HG03565 (cell line): Measurements from ENCODE around the gene NYAP1.
"Not testable (repeated sequence)": the region's sequence is repeated elsewhere in the genome, so short reads cannot be mapped to it uniquely, and the experiment has no call there.

Experiments
- ATAC-seq: cut with Tn5 transposase; IDR thresholded peaks from one replicate; pipeline ENCODE4 v1.9.1; 2021; ENCODE audit warnings: mild to moderate bottlenecking, moderate library complexity; ENCODE audit not compliant: unreplicated experiment

The NYAP1 gene

DNA sequence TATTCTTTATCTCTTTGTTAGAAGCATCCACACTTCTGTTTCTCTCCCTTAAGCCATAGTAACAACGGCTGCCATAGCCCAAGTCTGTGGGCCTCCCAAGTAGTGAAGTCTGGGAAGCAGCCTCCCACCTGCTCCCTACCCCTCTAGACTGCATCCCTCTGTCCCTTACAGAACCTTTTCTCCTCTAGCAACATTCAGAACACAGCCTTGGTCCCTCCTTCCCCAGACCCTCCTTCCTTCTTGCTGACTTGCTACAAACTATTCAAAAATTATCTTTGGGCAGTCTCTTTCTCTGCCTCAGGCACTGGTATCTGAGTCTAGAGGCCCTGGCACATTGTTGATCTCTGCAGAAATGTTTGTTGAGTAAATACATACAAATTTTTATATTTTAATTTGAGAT is 2.3 kb upstream of the NYAP1 start:
- no peak for ATAC-seq

DNA sequence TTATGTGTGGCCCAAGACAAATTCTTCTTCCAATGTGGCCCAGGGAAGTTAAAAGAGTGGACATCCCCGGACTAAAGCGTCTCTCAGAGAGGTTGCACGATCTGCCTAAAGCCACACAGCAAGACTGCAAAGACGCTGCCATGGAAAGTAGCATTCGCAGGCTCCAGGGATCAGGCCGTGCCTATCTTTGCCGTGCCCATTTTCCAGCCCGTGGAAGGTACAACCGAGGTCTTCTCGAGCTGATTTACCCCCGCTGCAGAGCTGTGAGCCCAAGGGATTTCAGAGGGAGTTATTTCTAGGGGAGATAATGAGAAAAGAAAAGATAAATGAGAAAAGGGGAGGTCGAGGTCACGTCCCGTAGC is 1.0 kb upstream of the NYAP1 start:
- no peak for ATAC-seq

DNA sequence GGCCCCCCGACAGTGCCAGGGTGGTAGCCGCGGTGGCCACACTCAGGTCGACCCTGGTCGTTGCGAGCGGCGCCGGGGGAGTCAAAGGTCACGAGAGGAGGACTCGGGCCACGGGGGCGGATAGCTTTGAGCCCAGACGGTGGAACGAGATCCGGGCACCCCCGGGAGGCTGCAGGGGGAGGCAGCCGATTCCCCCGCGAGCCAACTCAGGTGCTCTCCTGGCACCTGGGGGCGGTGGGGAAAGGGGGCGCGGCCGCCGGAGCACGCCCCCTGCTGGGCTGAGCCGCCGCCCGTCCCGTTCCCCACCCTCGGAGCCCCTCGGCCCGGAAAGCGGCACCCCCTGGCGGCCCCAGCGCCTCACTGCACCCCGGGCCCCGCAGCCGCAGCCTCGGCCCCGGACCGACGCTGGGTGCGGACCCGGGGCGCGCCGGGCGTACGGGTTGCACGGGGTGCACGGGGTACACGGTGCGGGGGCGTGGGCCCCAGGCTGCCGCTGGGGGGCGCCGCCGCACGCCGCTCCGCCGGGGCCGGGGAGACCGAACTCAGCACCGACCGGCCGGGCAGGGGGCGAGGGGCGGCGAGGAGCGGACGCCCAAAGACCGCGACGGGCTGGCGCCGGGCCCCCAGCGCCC is 521 bp upstream of the NYAP1 start:
- peak; percentile 68 for ATAC-seq

DNA sequence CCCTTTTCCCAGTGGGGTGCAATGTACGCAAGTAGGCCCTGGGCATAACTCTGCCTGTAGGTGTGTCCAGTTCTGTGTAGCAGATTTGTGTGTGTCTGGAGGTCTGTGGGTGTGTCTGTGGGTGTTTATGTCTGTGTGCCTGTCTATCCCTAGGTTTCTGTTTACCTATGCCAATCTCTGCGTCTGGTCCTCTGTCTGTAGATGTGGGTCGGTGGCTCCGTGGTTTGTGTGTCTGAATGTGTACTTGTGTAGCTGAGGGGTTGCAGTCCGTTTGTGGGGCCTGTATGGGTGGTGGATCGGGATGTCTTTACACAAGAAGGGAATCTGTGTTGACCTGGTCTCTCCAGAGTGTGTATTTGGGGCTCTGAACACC is 932 bp downstream of the NYAP1 start:
- ATAC-seq, result no peak

DNA sequence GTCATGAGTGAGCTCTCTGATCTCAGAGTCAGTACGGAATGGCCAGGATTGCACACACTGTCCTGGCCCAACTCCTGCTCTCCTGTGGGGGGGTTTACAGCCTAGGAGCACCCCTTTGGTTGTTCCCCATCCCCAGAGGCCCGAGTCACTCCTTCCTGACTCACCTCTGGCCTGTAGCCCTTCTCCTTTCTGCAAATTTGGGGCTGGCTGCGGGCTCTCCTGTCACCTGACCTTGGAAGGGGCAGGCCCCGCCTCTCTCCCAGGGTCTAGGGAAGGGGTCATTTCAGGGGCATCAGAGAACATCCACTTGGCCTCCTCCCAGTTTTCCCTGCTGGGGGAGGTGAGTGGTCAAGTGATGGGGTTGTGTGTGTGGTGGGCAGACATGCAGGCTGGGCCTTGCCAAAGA is 1.7 kb downstream of the NYAP1 start:
- no peak for ATAC-seq

DNA sequence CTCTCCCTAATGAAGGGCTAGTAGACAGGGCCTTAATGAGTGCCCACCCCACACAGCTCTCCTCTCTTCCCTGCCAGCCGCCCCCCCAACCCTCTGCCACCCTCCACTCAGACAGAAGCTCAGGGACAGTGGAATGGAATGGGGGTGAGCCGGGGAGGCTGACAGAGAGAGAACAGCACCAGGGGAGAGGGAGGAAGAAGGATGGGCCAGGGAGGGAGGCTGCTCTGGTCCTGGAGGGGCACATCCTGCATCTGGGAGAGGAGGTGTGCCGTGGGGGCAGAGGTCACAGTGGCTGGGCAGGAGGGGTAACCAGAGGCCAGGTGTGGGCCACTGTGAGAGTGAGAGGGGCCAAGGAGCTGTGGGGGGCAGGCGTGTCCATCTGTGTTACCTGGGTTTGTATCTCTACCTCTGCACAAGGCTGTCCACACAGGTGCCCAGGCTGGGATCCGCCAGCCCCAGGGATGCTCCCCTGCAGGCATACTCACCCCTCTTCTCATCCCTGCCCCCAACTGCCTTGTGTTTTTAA is 2.4 kb downstream of the NYAP1 start:
- no peak for ATAC-seq

DNA sequence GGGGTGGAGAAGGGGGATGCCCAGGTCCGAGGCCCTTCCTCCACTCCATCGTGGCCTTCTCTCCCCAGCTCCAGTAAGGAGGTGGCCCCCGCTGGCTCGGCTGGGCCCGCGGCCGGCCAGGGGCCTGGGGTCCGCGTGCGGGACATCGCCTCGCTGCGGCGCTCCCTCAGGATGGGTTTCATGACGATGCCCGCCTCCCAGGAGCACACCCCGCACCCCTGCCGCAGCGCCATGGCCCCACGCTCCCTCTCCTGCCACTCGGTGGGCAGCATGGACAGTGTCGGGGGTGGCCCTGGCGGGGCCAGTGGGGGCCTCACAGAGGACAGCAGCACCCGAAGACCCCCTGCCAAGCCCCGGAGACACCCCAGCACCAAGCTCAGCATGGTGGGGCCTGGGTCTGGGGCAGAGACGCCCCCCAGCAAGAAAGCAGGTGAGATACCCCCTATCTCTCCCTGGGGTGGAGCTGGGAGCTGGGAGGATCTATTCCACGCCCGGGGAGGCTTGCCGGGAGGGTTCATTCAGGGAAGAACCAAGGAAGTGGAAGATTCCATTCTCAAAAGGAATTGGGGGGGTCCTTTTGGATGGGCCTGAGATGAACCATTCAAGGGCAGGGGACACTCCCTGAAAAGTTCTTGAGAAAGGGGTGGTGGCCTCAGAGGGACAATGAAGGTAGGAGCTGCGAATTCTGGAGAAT is 3.2 kb downstream of the NYAP1 start:
- no peak for ATAC-seq

DNA sequence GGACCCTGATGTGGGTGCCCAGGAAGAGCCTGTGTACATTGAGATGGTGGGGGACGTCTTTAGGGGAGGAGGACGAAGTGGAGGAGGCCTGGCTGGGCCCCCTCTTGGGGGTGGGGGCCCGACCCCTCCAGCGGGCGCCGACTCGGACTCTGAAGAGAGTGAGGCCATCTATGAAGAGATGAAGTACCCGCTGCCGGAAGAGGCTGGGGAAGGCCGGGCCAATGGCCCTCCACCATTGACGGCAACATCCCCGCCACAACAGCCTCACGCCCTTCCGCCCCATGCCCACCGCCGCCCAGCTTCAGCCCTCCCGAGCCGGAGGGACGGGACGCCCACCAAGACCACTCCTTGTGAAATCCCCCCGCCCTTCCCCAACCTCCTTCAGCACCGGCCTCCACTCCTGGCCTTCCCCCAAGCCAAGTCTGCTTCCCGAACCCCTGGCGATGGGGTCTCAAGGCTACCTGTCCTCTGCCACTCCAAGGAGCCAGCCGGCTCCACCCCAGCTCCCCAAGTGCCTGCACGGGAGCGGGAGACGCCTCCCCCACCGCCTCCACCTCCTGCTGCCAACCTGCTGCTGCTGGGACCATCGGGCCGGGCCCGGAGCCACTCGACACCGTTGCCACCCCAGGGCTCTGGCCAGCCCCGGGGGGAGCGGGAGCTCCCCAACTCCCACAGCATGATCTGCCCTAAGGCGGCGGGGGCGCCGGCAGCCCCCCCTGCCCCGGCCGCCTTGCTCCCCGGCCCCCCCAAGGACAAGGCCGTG is 4.8 kb downstream of the NYAP1 start:
- no peak for ATAC-seq

DNA sequence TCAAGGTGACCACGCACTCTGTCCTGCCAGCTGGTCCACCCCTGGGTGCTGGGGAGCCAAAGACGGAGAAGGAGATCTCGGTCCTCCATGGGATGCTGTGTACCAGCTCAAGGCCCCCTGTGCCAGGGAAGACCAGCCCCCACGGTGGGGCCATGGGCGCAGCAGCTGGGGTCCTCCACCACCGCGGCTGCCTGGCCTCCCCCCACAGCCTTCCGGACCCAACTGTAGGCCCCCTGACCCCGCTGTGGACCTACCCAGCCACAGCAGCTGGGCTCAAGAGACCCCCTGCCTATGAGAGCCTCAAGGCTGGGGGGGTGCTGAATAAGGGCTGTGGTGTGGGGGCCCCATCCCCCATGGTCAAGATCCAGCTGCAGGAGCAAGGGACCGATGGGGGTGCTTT is 5.4 kb downstream of the NYAP1 start:
- no peak for ATAC-seq

DNA sequence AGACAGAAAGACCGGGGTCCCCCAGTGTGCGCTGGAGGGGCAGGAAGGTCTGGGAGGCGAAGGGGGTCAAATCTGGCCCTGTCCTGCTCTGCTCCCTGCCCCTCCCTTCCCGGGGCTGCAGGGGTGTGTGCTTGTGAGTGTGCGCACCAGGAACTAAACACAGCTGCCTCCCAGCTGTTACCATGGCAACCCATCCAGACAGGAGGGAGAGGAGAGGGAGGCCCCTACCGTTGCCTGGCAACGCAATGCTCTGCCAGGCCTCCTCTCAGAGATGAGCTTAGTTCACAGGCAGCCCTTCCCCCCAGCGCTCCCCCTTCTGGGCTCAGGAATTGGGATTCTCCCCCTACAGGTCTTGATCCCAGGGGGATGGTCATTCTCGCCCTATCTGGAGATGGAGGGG is 6.1 kb downstream of the NYAP1 start:
- no peak for ATAC-seq

DNA sequence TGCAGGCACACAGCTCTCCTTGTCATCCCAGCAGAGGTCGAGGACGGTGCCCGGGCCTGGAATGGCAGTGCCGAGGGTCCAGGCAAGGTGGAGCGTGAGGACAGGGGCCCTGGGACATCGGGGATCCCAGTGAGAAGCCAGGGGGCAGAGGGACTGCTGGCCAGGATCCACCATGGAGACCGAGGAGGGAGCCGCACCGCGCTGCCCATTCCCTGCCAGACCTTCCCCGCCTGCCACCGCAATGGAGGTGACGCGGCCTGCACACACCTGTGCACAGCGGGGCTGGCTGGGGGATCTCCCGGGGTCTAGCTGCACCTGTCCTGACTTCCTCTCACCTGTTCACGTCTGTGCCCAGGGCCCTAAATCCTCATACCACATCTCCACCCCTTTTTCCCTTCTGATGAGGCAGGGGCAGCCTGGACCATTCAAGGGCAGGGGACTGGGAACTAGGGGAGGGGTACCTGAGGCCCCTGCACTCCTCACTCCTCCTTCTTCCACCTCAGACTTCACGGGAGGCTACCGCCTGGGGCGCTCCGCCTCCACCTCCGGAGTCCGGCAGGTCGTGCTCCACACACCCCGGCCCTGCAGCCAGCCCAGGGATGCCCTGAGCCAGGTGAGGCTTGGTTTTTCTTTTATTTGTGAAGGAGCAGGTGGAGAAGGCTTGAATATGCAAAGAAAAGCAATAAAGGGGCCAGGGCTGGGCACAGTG is 6.9 kb downstream of the NYAP1 start:
- no peak for ATAC-seq

DNA sequence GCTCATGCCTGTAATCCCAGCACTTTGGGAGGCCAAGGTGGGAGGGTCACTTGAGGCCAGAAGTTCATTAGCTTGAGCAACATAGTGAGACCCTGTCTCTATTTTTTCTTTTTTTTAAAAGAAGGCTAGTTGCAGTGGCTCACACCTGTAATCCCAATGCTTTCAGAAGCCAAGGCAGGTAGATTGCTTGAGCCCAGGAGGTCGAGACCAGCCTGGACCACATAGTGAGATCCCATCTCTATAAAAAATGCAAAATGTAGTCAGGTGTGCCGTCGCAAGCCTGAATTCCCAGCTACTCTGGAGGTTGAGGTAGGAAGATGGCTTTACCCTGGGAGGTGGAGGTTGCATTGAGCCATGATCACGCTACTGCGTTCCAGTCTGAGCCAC is 7.5 kb downstream of the NYAP1 start:
- no peak for ATAC-seq

DNA sequence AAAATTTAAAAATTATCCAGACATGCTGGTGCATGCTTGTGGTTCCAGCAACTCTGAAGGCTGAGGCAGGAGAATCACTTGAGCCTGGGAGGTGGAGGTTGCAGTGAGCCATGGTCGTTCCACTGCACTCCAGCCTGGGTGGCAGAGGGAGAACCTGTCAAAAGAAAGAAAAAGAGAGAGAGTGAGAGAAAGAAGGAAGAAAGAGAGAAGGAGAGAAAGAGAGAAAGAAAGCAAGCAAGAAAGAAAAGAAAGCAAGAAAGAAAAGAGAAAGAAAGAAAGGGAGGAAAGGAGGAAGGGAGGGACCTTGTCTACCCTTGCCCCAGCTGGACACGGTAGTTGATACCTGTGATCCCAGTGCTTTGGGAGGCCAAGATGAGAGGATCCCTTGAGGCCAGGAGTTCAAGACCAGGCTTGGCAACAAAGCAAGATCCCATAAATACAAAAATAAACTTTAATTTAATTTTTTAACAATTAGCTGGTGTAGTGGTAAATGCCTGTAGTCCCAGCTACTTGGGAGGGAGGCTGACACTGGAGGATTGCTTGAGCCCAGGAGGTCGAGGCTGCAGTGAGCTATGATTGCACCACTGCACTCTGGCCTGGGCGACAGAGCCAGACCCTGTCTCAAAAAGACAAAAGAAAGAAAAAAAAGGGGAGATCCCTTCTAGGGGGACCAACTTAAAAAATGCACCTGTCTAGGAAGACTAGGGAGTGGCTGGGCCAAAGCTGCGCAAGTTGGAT is 9.2 kb downstream of the NYAP1 start:
- ATAC-seq, result no peak

DNA sequence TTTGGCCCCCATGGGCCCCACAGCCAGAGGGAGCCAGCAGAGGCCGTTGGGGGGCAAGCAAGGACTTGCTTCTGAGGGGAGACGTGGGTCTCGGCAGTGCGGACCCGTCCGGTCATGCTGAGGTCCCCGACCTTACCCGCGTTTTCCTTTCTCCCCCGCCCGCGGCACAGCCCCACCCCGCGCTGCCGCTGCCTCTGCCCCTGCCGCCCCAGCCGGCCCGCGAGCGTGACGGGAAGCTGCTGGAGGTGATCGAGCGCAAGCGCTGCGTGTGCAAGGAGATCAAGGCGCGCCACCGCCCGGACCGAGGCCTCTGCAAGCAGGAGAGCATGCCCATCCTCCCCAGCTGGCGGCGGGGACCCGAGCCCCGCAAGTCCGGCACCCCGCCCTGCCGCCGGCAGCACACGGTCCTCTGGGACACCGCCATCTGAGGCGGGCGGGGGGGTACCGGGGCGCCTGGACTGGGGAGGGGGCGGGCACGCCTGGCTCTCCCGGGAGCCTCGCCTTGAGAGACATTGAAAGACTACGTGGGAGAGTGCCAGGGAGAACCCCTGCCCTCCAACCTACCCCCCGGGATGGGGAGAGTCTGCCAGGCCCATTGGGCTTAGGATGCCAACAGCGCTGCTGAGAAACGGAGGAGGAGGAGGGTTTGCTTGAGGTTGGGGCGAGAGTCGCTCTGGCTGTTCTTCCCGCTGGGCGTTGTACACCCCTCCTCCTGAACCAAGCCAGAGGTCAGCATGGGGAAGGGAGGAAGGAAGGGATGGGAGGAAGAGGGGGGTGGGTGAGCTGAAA is 9.9 kb downstream of the NYAP1 start:
- no peak for ATAC-seq

DNA sequence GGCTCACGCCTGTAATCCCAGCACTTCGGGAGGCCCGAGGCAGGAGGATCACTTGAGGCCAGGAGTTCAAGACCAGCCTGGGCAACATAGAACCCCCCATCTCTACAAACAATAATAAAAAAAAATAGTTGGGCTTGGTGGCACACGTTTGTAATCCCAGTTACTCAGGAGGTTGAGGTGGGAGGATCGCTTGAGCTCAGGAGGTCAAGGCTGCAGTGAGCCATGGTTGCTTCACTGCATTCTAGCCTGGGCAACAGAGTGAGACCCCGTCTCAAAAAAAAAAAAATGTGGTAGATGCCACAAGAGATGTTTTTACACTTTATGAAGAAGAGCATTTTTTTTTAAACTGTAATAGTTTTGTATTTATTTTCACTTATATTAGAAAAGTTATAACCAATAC is 12.8 kb downstream of the NYAP1 start:
- ATAC-seq, result no peak

DNA sequence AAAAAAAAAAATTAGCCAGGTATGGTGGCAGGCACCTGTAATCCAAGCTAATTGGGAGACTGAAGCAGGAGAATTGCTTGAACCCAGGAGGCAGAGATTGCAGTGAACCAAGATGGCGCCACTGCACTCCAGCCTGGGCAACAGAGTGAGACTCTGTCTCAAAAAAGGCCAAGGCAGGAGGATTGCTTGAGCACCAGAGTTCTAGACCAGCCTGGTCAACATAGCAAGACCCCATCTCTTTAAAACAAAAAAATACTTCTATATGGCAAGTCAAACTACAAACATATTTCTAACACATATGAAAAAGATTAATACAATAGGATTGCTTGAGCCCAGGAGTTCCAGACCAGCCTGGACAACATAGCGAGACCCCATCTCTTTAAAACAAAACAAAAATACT is 17.0 kb downstream of the NYAP1 start:
- not testable (repeated sequence) for ATAC-seq

DNA sequence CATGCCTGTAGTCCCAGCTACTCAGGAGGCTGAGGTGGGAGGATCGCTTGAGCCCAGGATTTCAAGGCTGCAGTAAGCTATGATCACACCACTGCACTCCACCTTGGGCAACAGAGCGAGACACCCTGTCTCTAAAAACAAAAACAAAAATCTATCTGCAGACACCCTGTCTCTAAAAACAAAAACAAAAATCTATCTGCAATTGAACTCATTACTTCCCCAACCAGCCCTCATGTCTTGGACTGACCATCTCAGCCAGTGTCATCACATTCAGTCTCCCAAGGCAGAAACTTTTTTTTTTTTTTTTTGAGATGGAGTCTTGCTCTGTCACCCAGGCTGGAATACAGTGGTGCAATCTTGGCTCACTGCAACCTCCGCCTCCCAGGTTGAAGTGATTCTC is 20.3 kb downstream of the NYAP1 start:
- not testable (repeated sequence) for ATAC-seq

DNA sequence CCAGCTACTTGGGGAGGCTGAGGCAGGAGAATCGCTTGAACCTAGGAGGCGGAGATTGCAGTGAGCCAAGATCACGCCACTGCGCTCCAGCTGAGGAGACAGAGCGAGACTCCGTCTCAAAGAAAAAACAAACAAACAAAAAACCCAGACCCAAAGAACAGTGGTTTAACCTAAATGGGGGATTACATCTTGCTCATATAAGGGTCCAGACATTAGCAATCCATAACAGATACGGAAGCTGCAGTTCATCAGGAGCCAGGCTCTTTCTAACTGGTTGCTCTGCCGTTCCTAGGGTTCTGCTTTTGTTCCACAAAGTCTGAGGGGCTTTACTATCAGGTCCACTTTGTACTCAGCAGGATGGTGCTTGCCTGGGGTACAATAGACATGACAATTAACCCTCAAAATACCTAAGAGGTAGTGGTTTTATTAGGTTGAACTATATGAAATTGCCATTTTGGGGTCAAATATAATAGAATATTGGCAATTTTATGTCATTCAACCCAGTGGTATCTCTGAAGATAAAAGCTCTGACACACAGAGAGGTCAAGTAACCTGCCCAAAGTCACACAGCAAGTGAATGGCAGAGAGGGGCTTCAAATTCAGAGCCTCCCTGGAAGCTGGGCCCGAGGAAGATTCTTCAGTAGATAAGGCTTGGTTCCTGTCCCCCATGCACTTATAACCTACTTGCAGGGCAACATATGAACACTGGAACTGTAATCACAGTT is 21.3 kb downstream of the NYAP1 start:
- no peak for ATAC-seq

DNA sequence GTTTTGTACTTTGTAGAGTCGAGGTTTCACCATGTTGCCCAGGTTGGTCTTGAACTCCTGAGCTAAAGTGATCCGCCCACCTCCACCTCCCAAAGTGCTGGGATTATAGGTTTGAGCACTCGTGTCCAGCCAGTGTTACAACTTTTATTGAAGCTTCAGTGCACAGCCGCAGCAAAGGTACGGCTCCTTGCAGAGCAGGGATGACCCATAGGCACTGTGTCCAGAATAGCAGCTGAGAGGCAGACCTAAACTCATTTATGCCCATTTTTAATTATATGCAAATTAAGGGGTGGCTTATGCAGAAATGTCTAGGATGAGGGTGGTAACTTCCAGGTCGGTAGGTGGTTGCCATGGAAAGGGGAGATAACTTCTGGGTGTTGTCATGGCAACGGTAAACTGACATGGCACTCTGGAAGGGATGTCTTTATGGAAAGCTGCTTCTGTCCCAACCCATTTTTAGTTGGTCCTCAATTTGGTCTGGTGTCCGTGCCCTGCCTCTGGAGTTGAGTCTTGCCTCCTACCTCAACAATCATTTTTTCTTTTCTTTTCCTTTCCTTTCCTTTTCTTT is 22.7 kb downstream of the NYAP1 start:
- ATAC-seq, result no peak
